Lower lobe of right lung (tissue), 2 donors: Measurements from ENCODE around the gene CTSA. TPM values are rescaled to one million over a fixed set of nuclear protein-coding genes. Genes with fewer than 3 reads are reported as not detected.
A peak's percentile ranks its signal among the peaks of the same experiment; 100 is the strongest.
"Not testable (repeated sequence)": the region's sequence is repeated elsewhere in the genome, so short reads cannot be mapped to it uniquely, and the experiment has no call there.

Source experiments
- ATAC-seq, 2 donors: fragments of 200-7000 bp; cut with Tn5 transposase; one replicate each; pipeline ENCODE4 v1.9.1; 2020 to 2022; ENCODE audit warnings: mild to moderate bottlenecking in 2 of 2, moderate library complexity in 2 of 2
- DNase-seq: peaks from one replicate; pipeline ENCODE4 v3.0.0-alpha.2; 2020
- H3K27ac ChIP-seq: fragments of 200-600 bp; one replicate; pipeline ENCODE4 v1.8.0; 2022
- H3K27me3 ChIP-seq: fragments of 200-600 bp; one replicate; pipeline ENCODE4 v1.8.0; 2022; ENCODE audit warnings: low read depth
- H3K36me3 ChIP-seq: fragments of 200-600 bp; one replicate; pipeline ENCODE4 v1.8.0; 2022; ENCODE audit warnings: mild to moderate bottlenecking
- H3K4me1 ChIP-seq: fragments of 200-600 bp; one replicate; pipeline ENCODE4 v1.8.0; 2022
- H3K4me3 ChIP-seq: fragments of 200-600 bp; one replicate; pipeline ENCODE4 v1.8.0; 2022; ENCODE audit warnings: mild to moderate bottlenecking
- H3K9me3 ChIP-seq: fragments of 200-600 bp; one replicate; pipeline ENCODE4 v1.8.0; 2022
- intact Hi-C: fragments of 100-400 bp; cut with DNase I; formaldehyde crosslinking; loops from one replicate; pipeline ENCODE4 v1.11.0; 2022
- total RNA-seq: library from RNA; stranded (reverse); fragmentation: NEBNext Ultra II Directional; extraction: Animal tissue kit (Norgen Biotek cat#: 25700); gene quantifications from one replicate; pipeline ENCODE4 v1.2.1, GENCODE V29; 2021
- TF ChIP-seq, protein P1 (sequence below): fragments of 200-600 bp; IDR thresholded peaks from one replicate; pipeline ENCODE4 v1.8.0; 2022; ENCODE audit warnings: antibody characterized with exemption, mild to moderate bottlenecking
- donor health status: DM: no; HTN: yes; CAD: no; lungs with severe emphysema.

The CTSA gene
- total RNA-seq, 1 donor from 2014 or later: 185 TPM

DNA sequence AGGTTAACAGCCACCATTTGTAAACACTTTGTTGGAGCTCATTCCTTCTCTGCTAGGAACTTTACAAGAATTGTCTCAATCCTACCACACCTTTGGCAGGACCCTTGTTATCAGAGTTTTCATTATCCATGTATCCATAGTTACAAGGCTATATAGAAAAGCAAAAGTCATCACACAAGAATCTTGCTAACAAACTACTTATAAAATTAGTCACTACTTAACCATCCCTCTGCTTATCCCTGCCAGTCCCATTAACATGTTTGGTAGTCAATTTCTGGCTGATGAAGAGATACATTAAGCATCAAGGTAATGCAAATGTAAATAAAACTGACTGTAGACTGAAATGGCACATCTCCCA, 23.3 kb upstream of the CTSA start:
- no peak overlapping the region for H3K27ac ChIP-seq
- TF ChIP-seq, protein P1, sequence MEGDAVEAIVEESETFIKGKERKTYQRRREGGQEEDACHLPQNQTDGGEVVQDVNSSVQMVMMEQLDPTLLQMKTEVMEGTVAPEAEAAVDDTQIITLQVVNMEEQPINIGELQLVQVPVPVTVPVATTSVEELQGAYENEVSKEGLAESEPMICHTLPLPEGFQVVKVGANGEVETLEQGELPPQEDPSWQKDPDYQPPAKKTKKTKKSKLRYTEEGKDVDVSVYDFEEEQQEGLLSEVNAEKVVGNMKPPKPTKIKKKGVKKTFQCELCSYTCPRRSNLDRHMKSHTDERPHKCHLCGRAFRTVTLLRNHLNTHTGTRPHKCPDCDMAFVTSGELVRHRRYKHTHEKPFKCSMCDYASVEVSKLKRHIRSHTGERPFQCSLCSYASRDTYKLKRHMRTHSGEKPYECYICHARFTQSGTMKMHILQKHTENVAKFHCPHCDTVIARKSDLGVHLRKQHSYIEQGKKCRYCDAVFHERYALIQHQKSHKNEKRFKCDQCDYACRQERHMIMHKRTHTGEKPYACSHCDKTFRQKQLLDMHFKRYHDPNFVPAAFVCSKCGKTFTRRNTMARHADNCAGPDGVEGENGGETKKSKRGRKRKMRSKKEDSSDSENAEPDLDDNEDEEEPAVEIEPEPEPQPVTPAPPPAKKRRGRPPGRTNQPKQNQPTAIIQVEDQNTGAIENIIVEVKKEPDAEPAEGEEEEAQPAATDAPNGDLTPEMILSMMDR: no peak
- no peak for DNase-seq
- no peaks in the 10 kb centered on the region for H3K36me3 ChIP-seq
- no peaks in the 10 kb centered on the region for H3K9me3 ChIP-seq
- no peaks in the 10 kb centered on the region for H3K27me3 ChIP-seq
- ATAC-seq: peak in 1 of 2 donors; percentile 67
- H3K4me1 ChIP-seq: no peaks in the 10 kb centered on the region
- no peak overlapping the region for H3K4me3 ChIP-seq
- intact Hi-C loops: no loop called here

GRCh38 chr20:45872626-45873025, 18.5 kb upstream of the CTSA start:
- H3K9me3 ChIP-seq: no peaks in the 10 kb centered on the region
- H3K27ac ChIP-seq: no peak overlapping the region
- H3K27me3 ChIP-seq: no peaks in the 10 kb centered on the region
- peaks cover 11% of the 10 kb centered on the region for H3K36me3 ChIP-seq
- no peaks in the 10 kb centered on the region for H3K4me1 ChIP-seq
- H3K4me3 ChIP-seq: no peak overlapping the region
- intact Hi-C loops: no loop called here
- DNase-seq (no peak), ATAC-seq (no peak)
- TF ChIP-seq, protein P1: no peak

DNA sequence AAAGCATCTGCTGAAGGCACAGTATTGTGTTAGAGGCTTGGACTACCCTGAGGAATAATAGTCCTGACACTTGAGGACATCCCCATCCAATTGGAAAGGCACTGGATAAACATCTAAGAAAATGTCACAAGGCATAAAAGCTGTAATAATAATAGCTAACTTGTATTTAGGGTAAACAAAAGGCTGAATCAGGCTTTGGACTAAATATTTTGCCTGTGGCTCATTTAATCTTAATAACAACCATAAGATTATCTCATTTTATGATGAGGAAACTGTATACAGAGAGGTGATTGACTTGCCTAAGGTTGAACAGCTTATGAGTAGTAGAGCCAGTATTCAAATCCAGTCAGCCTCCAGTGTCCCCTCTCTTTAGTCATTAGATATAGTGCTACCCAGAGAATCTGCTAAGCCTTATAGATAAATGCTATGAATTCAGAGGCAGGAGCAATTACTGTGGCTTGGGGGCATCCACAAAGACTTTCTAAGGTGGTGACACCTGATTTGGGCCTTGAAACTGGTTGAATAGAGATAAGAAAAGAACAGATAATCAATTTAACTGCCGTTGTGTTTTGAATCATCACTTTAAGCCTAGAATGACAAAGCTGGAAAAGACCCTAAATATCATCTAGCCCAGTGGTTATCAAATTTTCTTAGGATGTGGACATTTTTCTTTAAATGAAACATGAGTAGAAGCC, 17.6 kb upstream of the CTSA start:
- H3K4me3 ChIP-seq: no peak overlapping the region
- no peaks in the 10 kb centered on the region for H3K4me1 ChIP-seq
- TF ChIP-seq, protein P1: no peak
- DNase-seq: no peak
- no peaks in the 10 kb centered on the region for H3K27me3 ChIP-seq
- peaks cover 20% of the 10 kb centered on the region for H3K36me3 ChIP-seq
- no peak overlapping the region for H3K27ac ChIP-seq
- no peak for ATAC-seq
- intact Hi-C loops: no loop called here
- no peaks in the 10 kb centered on the region for H3K9me3 ChIP-seq

GRCh38 chr20:45874104-45874481, 17.0 kb upstream of the CTSA start:
- DNase-seq, H3K9me3 ChIP-seq, H3K4me1 ChIP-seq, H3K27me3 ChIP-seq, H3K27ac ChIP-seq, ATAC-seq, intact Hi-C loops, H3K4me3 ChIP-seq: not testable (repeated sequence)
- peaks cover 22% of the 10 kb centered on the region for H3K36me3 ChIP-seq

DNA sequence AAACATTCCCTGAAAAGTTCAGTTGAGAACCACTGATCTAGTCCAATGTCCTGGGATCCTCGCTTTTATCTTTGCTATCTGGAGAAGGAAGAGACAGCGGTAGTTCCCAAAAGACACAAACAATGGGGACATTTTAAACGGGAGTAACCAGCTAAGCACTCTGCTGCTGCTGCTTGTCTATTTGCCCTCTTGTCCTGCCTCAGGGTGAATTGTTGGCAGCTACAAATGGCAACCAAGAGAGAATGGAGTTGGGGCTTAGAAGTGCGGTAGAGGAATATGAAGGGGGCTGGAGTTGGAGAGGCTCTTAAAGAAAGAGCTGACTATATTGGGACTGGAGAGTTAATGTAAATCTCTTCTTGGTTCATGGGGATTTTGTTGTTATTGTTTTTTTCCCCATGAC, 16.6 kb upstream of the CTSA start:
- ATAC-seq (no peak), DNase-seq (no peak)
- no peaks in the 10 kb centered on the region for H3K4me1 ChIP-seq
- TF ChIP-seq, protein P1: no peak
- no peak overlapping the region for H3K27ac ChIP-seq
- no peaks in the 10 kb centered on the region for H3K27me3 ChIP-seq
- intact Hi-C loops: no loop called here
- H3K4me3 ChIP-seq: no peak overlapping the region
- H3K9me3 ChIP-seq: no peaks in the 10 kb centered on the region
- H3K36me3 ChIP-seq: peaks cover 22% of the 10 kb centered on the region

DNA sequence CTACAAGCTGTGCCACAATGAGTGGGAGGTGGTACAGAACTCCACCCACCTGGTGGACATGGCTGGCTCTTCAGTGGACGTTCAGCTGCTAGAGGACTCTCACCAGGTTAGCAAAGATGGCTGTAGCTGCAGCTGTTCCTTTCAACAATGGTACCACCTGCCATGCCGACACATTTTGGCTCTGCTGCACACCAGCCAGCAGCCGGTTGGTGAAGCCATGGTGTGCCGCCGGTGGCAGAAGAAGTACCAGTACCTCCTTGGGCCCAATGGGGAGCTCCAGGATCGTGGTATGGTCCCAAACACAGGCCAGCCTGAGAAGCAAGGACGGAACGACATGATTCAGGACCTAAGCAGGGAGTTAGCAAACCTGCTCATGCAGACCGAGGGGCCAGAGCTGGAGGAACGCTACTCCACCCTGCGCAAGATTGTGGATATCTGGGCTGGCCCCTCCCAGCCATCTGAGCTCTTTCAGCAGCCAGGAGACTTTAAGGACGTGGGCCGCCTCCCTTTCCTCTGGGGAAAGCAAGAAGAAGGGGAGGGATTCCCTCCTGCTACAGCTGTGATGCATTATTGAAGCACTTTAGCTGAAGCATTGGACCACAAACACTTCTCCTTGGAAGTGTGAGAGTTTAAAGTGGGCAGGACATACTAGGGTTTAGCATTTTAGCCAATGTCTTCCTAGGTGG, 12.9 kb upstream of the CTSA start:
- ATAC-seq: no peak
- TF ChIP-seq, protein P1: no peak
- H3K27me3 ChIP-seq: no peaks in the 10 kb centered on the region
- no peak overlapping the region for H3K27ac ChIP-seq
- H3K4me3 ChIP-seq: no peak overlapping the region
- DNase-seq: no peak
- H3K36me3 ChIP-seq: peaks cover 33% of the 10 kb centered on the region
- no peaks in the 10 kb centered on the region for H3K9me3 ChIP-seq
- peaks cover 8% of the 10 kb centered on the region for H3K4me1 ChIP-seq
- intact Hi-C loops: no loop called here
